Hepatocyte (in vitro differentiated cells): ENCODE measurements around the gene LRFN3. TPM values are rescaled to one million over a fixed set of nuclear protein-coding genes. Genes with fewer than 3 reads are reported as not detected.

Experiments used
- DNase-seq: peaks from one replicate; pipeline ENCODE4 v3.0.0-alpha.2; 2016; ENCODE audit warnings: low spot score
- H2AFZ ChIP-seq: fragments of 200-600 bp; sonication (generic); 2 replicates; pipeline ENCODE4 v1.6.0; 2016; ENCODE audit warnings: antibody characterized with exemption, mild to moderate bottlenecking
- H3K27ac ChIP-seq: fragments of 200-600 bp; sonication (generic); 2 replicates; pipeline ENCODE4 v1.5.1; 2016; ENCODE audit warnings: mild to moderate bottlenecking
- H3K27me3 ChIP-seq: fragments of 200-600 bp; sonication (generic); 2 replicates; pipeline ENCODE4 v1.6.1; 2016
- H3K36me3 ChIP-seq: fragments of 200-600 bp; sonication (generic); replicated peaks from 2 replicates; pipeline ENCODE4 v1.5.1; 2016; ENCODE audit warnings: low read depth; ENCODE audit not compliant: insufficient read depth
- H3K4me1 ChIP-seq: fragments of 200-600 bp; sonication (generic); 2 replicates; pipeline ENCODE4 v1.5.1; 2016; ENCODE audit warnings: mild to moderate bottlenecking, moderate library complexity; ENCODE audit not compliant: insufficient read depth
- H3K4me2 ChIP-seq: fragments of 200-600 bp; sonication (generic); 2 replicates; pipeline ENCODE4 v1.6.0; 2016
- H3K4me3 ChIP-seq: fragments of 200-600 bp; sonication (generic); 2 replicates; pipeline ENCODE4 v1.5.1; 2016; ENCODE audit warnings: mild to moderate bottlenecking
- H3K79me2 ChIP-seq: fragments of 200-600 bp; sonication (generic); 2 replicates; pipeline ENCODE4 v1.6.0; 2017; ENCODE audit warnings: mild to moderate bottlenecking
- H3K9me2 ChIP-seq: fragments of 200-600 bp; sonication (generic); replicated peaks from 2 replicates; pipeline ENCODE4 v1.6.0; 2017; ENCODE audit warnings: mild to moderate bottlenecking; ENCODE audit not compliant: insufficient read depth
- H3K9me3 ChIP-seq: fragments of 200-600 bp; sonication (generic); 2 replicates; pipeline ENCODE4 v1.5.1; 2016; ENCODE audit warnings: low read depth, mild to moderate bottlenecking
- H4K20me1 ChIP-seq: fragments of 200-600 bp; sonication (generic); 2 replicates; pipeline ENCODE4 v1.6.0; 2016; ENCODE audit warnings: mild to moderate bottlenecking; ENCODE audit not compliant: insufficient read depth, poor library complexity, severe bottlenecking
- EZH2 ChIP-seq: fragments of 200-600 bp; sonication (generic); IDR thresholded peaks from 2 replicates; pipeline ENCODE4 v1.6.1; 2016; ENCODE audit warnings: antibody characterized with exemption, mild to moderate bottlenecking, borderline replicate concordance
- EZH2phosphoT487 ChIP-seq: fragments of 200-600 bp; sonication (generic); IDR thresholded peaks from one replicate; pipeline ENCODE4 v1.6.1; 2018; ENCODE audit warnings: antibody characterized with exemption, mild to moderate bottlenecking, low read depth, moderate library complexity; ENCODE audit not compliant: unreplicated experiment, severe bottlenecking
- whole genome bisulfite sequencing: methylation state at CpG from one replicate; pipeline ENCODE4 v1.1.6; 2016; ENCODE audit warnings: low lambda C conversion rate; ENCODE audit errors: missing lambda C conversion rate; 5-methylcytosine and 5-hydroxymethylcytosine counted together
- polyA plus RNA-seq: library from polyadenylated mRNA; unstranded; fragments of >200 nt; fragmentation: Nextera tagmentation; extraction: Ambion mirVana; gene quantifications from 2 replicates; pipeline ENCODE4 v1.2.1, GENCODE V29; 2016
- total RNA-seq: library from RNA; depleted of rRNA; stranded (reverse); fragments of >200 nt; gene quantifications from 2 replicates; pipeline ENCODE4 v1.2.3, GENCODE V29; 2014
- TF ChIP-seq, protein P1 (sequence below): fragments of 200-600 bp; sonication (generic); IDR thresholded peaks from 2 replicates; pipeline ENCODE4 v1.5.1; 2016; ENCODE audit warnings: antibody characterized with exemption, mild to moderate bottlenecking; ENCODE audit not compliant: poor library complexity

Gene LRFN3
- total and polyA plus RNA-seq, 2 experiments from 2014 or later = 4.7 to 19.2 TPM

GRCh38 chr19:35990156-35990555, 54.0 kb downstream of the LRFN3 start:
- Histone ChIP-seq H3K4me2 (no peak overlapping the region), H3K27ac (no peak overlapping the region), H3K36me3 (no peaks in the 10 kb centered on the region), H3K9me2 (no peaks in the 10 kb centered on the region), H3K27me3 (peaks cover 26% of the 10 kb centered on the region), H2AFZ (no peak overlapping the region), H3K4me3 (no peak overlapping the region), H3K79me2 (no peaks in the 10 kb centered on the region), H3K9me3 (no peaks in the 10 kb centered on the region), H3K4me1 (no peaks in the 10 kb centered on the region), H4K20me1 (no peaks in the 10 kb centered on the region)
- DNase-seq = no peak
- 91% methylated on average over 4 of the region's 4 CpGs for WGBS
- TF ChIP-seq EZH2 = no peak
- TF ChIP-seq, protein P1, sequence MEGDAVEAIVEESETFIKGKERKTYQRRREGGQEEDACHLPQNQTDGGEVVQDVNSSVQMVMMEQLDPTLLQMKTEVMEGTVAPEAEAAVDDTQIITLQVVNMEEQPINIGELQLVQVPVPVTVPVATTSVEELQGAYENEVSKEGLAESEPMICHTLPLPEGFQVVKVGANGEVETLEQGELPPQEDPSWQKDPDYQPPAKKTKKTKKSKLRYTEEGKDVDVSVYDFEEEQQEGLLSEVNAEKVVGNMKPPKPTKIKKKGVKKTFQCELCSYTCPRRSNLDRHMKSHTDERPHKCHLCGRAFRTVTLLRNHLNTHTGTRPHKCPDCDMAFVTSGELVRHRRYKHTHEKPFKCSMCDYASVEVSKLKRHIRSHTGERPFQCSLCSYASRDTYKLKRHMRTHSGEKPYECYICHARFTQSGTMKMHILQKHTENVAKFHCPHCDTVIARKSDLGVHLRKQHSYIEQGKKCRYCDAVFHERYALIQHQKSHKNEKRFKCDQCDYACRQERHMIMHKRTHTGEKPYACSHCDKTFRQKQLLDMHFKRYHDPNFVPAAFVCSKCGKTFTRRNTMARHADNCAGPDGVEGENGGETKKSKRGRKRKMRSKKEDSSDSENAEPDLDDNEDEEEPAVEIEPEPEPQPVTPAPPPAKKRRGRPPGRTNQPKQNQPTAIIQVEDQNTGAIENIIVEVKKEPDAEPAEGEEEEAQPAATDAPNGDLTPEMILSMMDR = no peak
- TF ChIP-seq EZH2phosphoT487 = no peak

GRCh38 chr19:35990771-35991730, 54.9 kb downstream of the LRFN3 start:
- no peak for TF ChIP-seq EZH2
- TF ChIP-seq, protein P1 = no peak
- TF ChIP-seq EZH2phosphoT487 = no peak
- H3K4me2 ChIP-seq = no peak overlapping the region
- WGBS = 75% methylated on average over 9 of the region's 10 CpGs

GRCh38 chr19:35991731-35992450, 55.7 kb downstream of the LRFN3 start:
- H3K27ac ChIP-seq = no peak overlapping the region
- TF ChIP-seq EZH2phosphoT487 (no peak), EZH2 (no peak)
- TF ChIP-seq, protein P1 = no peak
- H3K4me2 ChIP-seq = no peak overlapping the region
- H3K79me2 ChIP-seq = peaks cover 17% of the 10 kb centered on the region
- no peak for DNase-seq
- H3K9me3 ChIP-seq = no peaks in the 10 kb centered on the region
- no peaks in the 10 kb centered on the region for H3K9me2 ChIP-seq
- peaks cover 10% of the 10 kb centered on the region for H3K27me3 ChIP-seq
- H2AFZ ChIP-seq = no peak overlapping the region
- H3K4me3 ChIP-seq = no peak overlapping the region
- 80% methylated on average over 7 of the region's 7 CpGs for WGBS
- H4K20me1 ChIP-seq = no peaks in the 10 kb centered on the region
- H3K36me3 ChIP-seq = no peaks in the 10 kb centered on the region
- H3K4me1 ChIP-seq = no peaks in the 10 kb centered on the region

More at GRCh38 chr19:35990771-35991730, 54.9 kb downstream of the LRFN3 start:
- Histone ChIP-seq H3K36me3 (no peaks in the 10 kb centered on the region), H2AFZ (no peak overlapping the region), H3K79me2 (peaks cover 8% of the 10 kb centered on the region), H3K9me3 (no peaks in the 10 kb centered on the region), H3K4me1 (no peaks in the 10 kb centered on the region), H3K27me3 (peaks cover 18% of the 10 kb centered on the region), H3K4me3 (no peak overlapping the region), H4K20me1 (no peaks in the 10 kb centered on the region), H3K27ac (no peak overlapping the region), H3K9me2 (no peaks in the 10 kb centered on the region)
- DNase-seq = no peak
